Activated naive CD4-positive, alpha-beta T cell treated with anti-CD3 and anti-CD28 coated beads, Interleukin-2, amount 10 ng/mL, durations not matched to agents 7 days and 5 days (primary cell): Measurements from ENCODE around the gene CCT4.
"Not testable (repeated sequence)": the region's sequence is repeated elsewhere in the genome, so short reads cannot be mapped to it uniquely, and the experiment has no call there.

ENCODE experiments used
- CTCF ChIA-PET: fragments of 350-600 bp; sonication (Branson Sonifier 250); formaldehyde crosslinking; loops from one replicate; lab custom pipeline; 2021; ENCODE audit warnings: antibody characterized with exemption; lab: Charles Lee
- DNase-seq: peaks from one replicate; pipeline ENCODE4 v3.0.0-alpha.2; 2020
- H3K27ac Mint-ChIP-seq: one replicate; pipeline ENCODE4 v1.8.0; 2021; ENCODE audit warnings: mild to moderate bottlenecking, moderate library complexity, mixed read lengths
- H3K27me3 Mint-ChIP-seq: one replicate; pipeline ENCODE4 v1.8.0; 2021; ENCODE audit warnings: mild to moderate bottlenecking, mixed read lengths
- H3K36me3 Mint-ChIP-seq: one replicate; pipeline ENCODE4 v1.8.0; 2021; ENCODE audit warnings: mixed read lengths
- H3K4me1 Mint-ChIP-seq: one replicate; pipeline ENCODE4 v1.8.0; 2021; ENCODE audit warnings: mixed read lengths
- H3K4me3 Mint-ChIP-seq: one replicate; pipeline ENCODE4 v1.8.0; 2021; ENCODE audit warnings: mild to moderate bottlenecking, moderate library complexity, mixed read lengths
- H3K9me3 Mint-ChIP-seq: one replicate; pipeline ENCODE4 v1.8.0; 2021; ENCODE audit warnings: mixed read lengths

CCT4 gene

GRCh38 chr2:61855318-61855613 is 33.2 kb downstream of the CCT4 start:
- CTCF ChIA-PET, result interaction anchor here (0.6 to 0.9 kb wide), 3 partner anchors 17 to 944 kb away, joined by 3 read pairs; no protein-coding TSS in a partner anchor
- peak overlapping the region; percentile 91 for H3K27ac Mint-ChIP-seq

GRCh38 chr2:61854564-61855317 is 33.7 kb downstream of the CCT4 start:
- DNase-seq, result peak; percentile 94
- Mint-ChIP-seq H3K4me1 (peaks cover 24% of the 10 kb centered on the region), H3K27me3 (peaks cover under 1% of the 10 kb centered on the region), H3K27ac (peak overlapping the region; percentile 91), H3K4me3 (peak overlapping the region; percentile 94), H3K36me3 (peaks cover 2% of the 10 kb centered on the region), H3K9me3 (no peaks in the 10 kb centered on the region)
- CTCF ChIA-PET, result interaction anchor here (0.6 to 0.9 kb wide), 2 partner anchors 17 to 34 kb away, joined by 3 read pairs; no protein-coding TSS in a partner anchor

More at GRCh38 chr2:61855318-61855613, 33.2 kb downstream of the CCT4 start:
- no peaks in the 10 kb centered on the region for H3K9me3 Mint-ChIP-seq
- peaks cover 4% of the 10 kb centered on the region for H3K36me3 Mint-ChIP-seq
- no peak for DNase-seq
- peak overlapping the region; percentile 94 for H3K4me3 Mint-ChIP-seq
- peaks cover 24% of the 10 kb centered on the region for H3K4me1 Mint-ChIP-seq
- peaks cover 3% of the 10 kb centered on the region for H3K27me3 Mint-ChIP-seq

- H3K27ac Mint-ChIP-seq, result peak within 1 kb of the TSS; percentile 91
- H3K9me3 Mint-ChIP-seq, result no peaks in the 10 kb centered on the region
- H3K36me3 Mint-ChIP-seq, result peaks cover 2% of the 10 kb centered on the region
- no peaks in the 10 kb centered on the region for H3K27me3 Mint-ChIP-seq
- peak; percentile 84 for DNase-seq
- CTCF ChIA-PET, result no interaction called here
- peak within 1 kb of the TSS; percentile 94 for H3K4me3 Mint-ChIP-seq
- H3K4me1 Mint-ChIP-seq, result peaks cover 24% of the 10 kb centered on the region
Observed at GRCh38 chr2:61853847-61854563, 34.5 kb downstream of the CCT4 start, which contains the start of gene FAM161A. FAM161A (minus strand) TSS chr2:61854060; CDS start chr2:61854041, 19 bp downstream.

- Mint-ChIP-seq H3K9me3 (no peaks in the 10 kb centered on the region), H3K36me3 (peaks cover 2% of the 10 kb centered on the region), H3K27me3 (no peaks in the 10 kb centered on the region), H3K4me3 (peak overlapping the region; percentile 94), H3K27ac (peak overlapping the region; percentile 91), H3K4me1 (peaks cover 24% of the 10 kb centered on the region)
- CTCF ChIA-PET, result interaction anchor here (0.7 kb wide), 1 partner anchor 34 kb away, joined by 4 read pairs; no protein-coding TSS in a partner anchor
- DNase-seq, result no peak
Observed at GRCh38 chr2:61853086-61853846, 35.2 kb downstream of the CCT4 start.

GRCh38 chr2:61851270-61851669 is 37.2 kb downstream of the CCT4 start:
- H3K9me3 Mint-ChIP-seq, H3K4me3 Mint-ChIP-seq, DNase-seq, H3K27ac Mint-ChIP-seq, H3K27me3 Mint-ChIP-seq, H3K36me3 Mint-ChIP-seq: not testable (repeated sequence)
- CTCF ChIA-PET, result interaction anchor here (0.7 kb wide), 1 partner anchor 523 kb away, joined by 3 read pairs; no protein-coding TSS in a partner anchor
- H3K4me1 Mint-ChIP-seq, result peaks cover 24% of the 10 kb centered on the region

GRCh38 chr2:61845320-61845719 is 43.1 kb downstream of the CCT4 start:
- Mint-ChIP-seq H3K4me3 (no peak overlapping the region), H3K4me1 (no peaks in the 10 kb centered on the region), H3K9me3 (no peaks in the 10 kb centered on the region), H3K27me3 (no peaks in the 10 kb centered on the region), H3K36me3 (no peaks in the 10 kb centered on the region), H3K27ac (no peak overlapping the region)
- CTCF ChIA-PET, result no interaction called here
- DNase-seq, result no peak

GRCh38 chr2:61841286-61841685 is 47.2 kb downstream of the CCT4 start:
- no peaks in the 10 kb centered on the region for H3K9me3 Mint-ChIP-seq
- CTCF ChIA-PET, result interaction anchor here (0.6 kb wide), 1 partner anchor 567 kb away, joined by 3 read pairs; no protein-coding TSS in a partner anchor
- H3K4me1 Mint-ChIP-seq, result no peaks in the 10 kb centered on the region
- DNase-seq, result no peak
- H3K4me3 Mint-ChIP-seq, result no peak overlapping the region
- no peaks in the 10 kb centered on the region for H3K36me3 Mint-ChIP-seq
- H3K27me3 Mint-ChIP-seq, result no peaks in the 10 kb centered on the region
- H3K27ac Mint-ChIP-seq, result no peak overlapping the region

GRCh38 chr2:61834893-61835292 is 53.6 kb downstream of the CCT4 start:
- DNase-seq, result no peak
- no peaks in the 10 kb centered on the region for H3K36me3 Mint-ChIP-seq
- H3K27ac Mint-ChIP-seq, result no peak overlapping the region
- no peaks in the 10 kb centered on the region for H3K27me3 Mint-ChIP-seq
- CTCF ChIA-PET, result no interaction called here
- H3K4me3 Mint-ChIP-seq, result no peak overlapping the region
- no peaks in the 10 kb centered on the region for H3K9me3 Mint-ChIP-seq
- no peaks in the 10 kb centered on the region for H3K4me1 Mint-ChIP-seq

GRCh38 chr2:61833971-61834370 is 54.5 kb downstream of the CCT4 start:
- Mint-ChIP-seq H3K27me3 (no peaks in the 10 kb centered on the region), H3K4me1 (no peaks in the 10 kb centered on the region), H3K36me3 (no peaks in the 10 kb centered on the region), H3K9me3 (no peaks in the 10 kb centered on the region), H3K27ac (no peak overlapping the region), H3K4me3 (no peak overlapping the region)
- no peak for DNase-seq
- CTCF ChIA-PET, result no interaction called here

- no peaks in the 10 kb centered on the region for H3K9me3 Mint-ChIP-seq
- no peak overlapping the region for H3K27ac Mint-ChIP-seq
- H3K4me1 Mint-ChIP-seq, result no peaks in the 10 kb centered on the region
- no peaks in the 10 kb centered on the region for H3K27me3 Mint-ChIP-seq
- no peak for DNase-seq
- CTCF ChIA-PET, result no interaction called here
- no peak overlapping the region for H3K4me3 Mint-ChIP-seq
- H3K36me3 Mint-ChIP-seq, result no peaks in the 10 kb centered on the region
Observed at GRCh38 chr2:61832183-61832841, 56.1 kb downstream of the CCT4 start.

- Mint-ChIP-seq H3K36me3 (peaks cover 2% of the 10 kb centered on the region), H3K9me3 (no peaks in the 10 kb centered on the region), H3K4me3 (no peak overlapping the region), H3K27me3 (peaks cover 6% of the 10 kb centered on the region), H3K4me1 (no peaks in the 10 kb centered on the region), H3K27ac (no peak overlapping the region)
- no peak for DNase-seq
- CTCF ChIA-PET, result no interaction called here
Observed at GRCh38 chr2:61822255-61822654, 66.2 kb downstream of the CCT4 start.
